ENCODE data around the gene SHC2.

- no peak for TF ChIP-seq POLR2A (IDR thresholded peaks at IDR 0.05; ENCODE audit: low read depth, low read length)
- no peak for TF ChIP-seq POLR2AphosphoS5 (IDR thresholded peaks at IDR 0.05; ENCODE audit: low read depth, low read length)
These were observed 17.5 kb upstream of the SHC2 start for GRCh38 chr19:478236-478903.

All from GM12892 (cell line).